DOHH2 (cell line): ENCODE measurements around the gene FADS6.

Experiments used
- H3F3A ChIP-seq: fragments of 200-600 bp; sonication (generic), shearing (Covaris generic); 2 replicates; pipeline ENCODE4 v1.6.0; 2016; ENCODE audit warnings: antibody characterized with exemption, mild to moderate bottlenecking; ENCODE audit not compliant: control insufficient read depth, insufficient read depth
- H3K27ac ChIP-seq: fragments of 200-600 bp; sonication (generic); 2 replicates; pipeline ENCODE4 v1.5.1; 2014; ENCODE audit warnings: low read depth, mild to moderate bottlenecking, low read length, moderate library complexity
- H3K27me3 ChIP-seq: fragments of 200-600 bp; sonication (generic); 2 replicates; pipeline ENCODE4 v1.6.1; 2014; ENCODE audit warnings: mild to moderate bottlenecking, low read length, mixed read lengths; ENCODE audit not compliant: control insufficient read depth
- H3K36me3 ChIP-seq: fragments of 200-600 bp; sonication (generic); 2 replicates; pipeline ENCODE4 v1.6.1; 2014; ENCODE audit warnings: mild to moderate bottlenecking, low read length, moderate library complexity, mixed read lengths; ENCODE audit not compliant: control insufficient read depth
- H3K4me1 ChIP-seq: fragments of 200-600 bp; sonication (generic); 2 replicates; pipeline ENCODE4 v1.6.1; 2014; ENCODE audit warnings: mild to moderate bottlenecking, low read length, mixed read lengths; ENCODE audit not compliant: control insufficient read depth
- H3K4me2 ChIP-seq: fragments of 200-600 bp; sonication (generic); 2 replicates; pipeline ENCODE4 v1.6.0; 2014; ENCODE audit warnings: mild to moderate bottlenecking, low read length, moderate library complexity
- H3K4me3 ChIP-seq: fragments of 200-600 bp; sonication (generic); 2 replicates; pipeline ENCODE4 v1.5.1; 2014; ENCODE audit warnings: mild to moderate bottlenecking, low read length, mixed read lengths
- H3K79me2 ChIP-seq: fragments of 200-600 bp; sonication (generic); 2 replicates; pipeline ENCODE4 v1.6.1; 2014; ENCODE audit warnings: mild to moderate bottlenecking, low read length, mixed read lengths; ENCODE audit not compliant: control insufficient read depth
- H3K9me2 ChIP-seq: fragments of 200-600 bp; sonication (generic); replicated peaks from 2 replicates; pipeline ENCODE4 v1.6.1; 2014; ENCODE audit warnings: mild to moderate bottlenecking, low read length, mixed read lengths; ENCODE audit not compliant: control insufficient read depth
- H3K9me3 ChIP-seq: fragments of 200-600 bp; sonication (generic); 2 replicates; pipeline ENCODE4 v1.6.1; 2014; ENCODE audit warnings: antibody characterized with exemption, low read length, mixed read lengths; ENCODE audit not compliant: control insufficient read depth, insufficient read depth
- H4K20me1 ChIP-seq: fragments of 200-600 bp; sonication (generic); 2 replicates; pipeline ENCODE4 v1.6.0; 2014; ENCODE audit warnings: low read depth, mild to moderate bottlenecking, antibody characterized with exemption, low read length, moderate library complexity; ENCODE audit not compliant: control insufficient read depth, insufficient read depth
- CTCF ChIP-seq: fragments of 200-600 bp; sonication (generic); IDR thresholded peaks from one replicate; pipeline ENCODE4 v1.5.1; 2014; ENCODE audit warnings: antibody characterized with exemption, mild to moderate bottlenecking, low read depth, low read length; ENCODE audit not compliant: poor library complexity, severe bottlenecking
- EZH2phosphoT487 ChIP-seq: fragments of 200-600 bp; sonication (generic); IDR thresholded peaks from 2 replicates; pipeline ENCODE4 v1.6.1; 2017; ENCODE audit warnings: borderline replicate concordance, mild to moderate bottlenecking, antibody characterized with exemption, low read length, moderate library complexity, mixed read lengths

The FADS6 gene

GRCh38 chr17:74882517-74883240 lies 10.8 kb downstream of the FADS6 start:
- H3K79me2 ChIP-seq: no peaks in the 10 kb centered on the region
- no peaks in the 10 kb centered on the region for H4K20me1 ChIP-seq
- no peak overlapping the region for H3K4me3 ChIP-seq
- no peaks in the 10 kb centered on the region for H3K9me3 ChIP-seq
- H3K9me2 ChIP-seq: no peaks in the 10 kb centered on the region
- H3K4me1 ChIP-seq: no peaks in the 10 kb centered on the region
- H3K4me2 ChIP-seq: no peak overlapping the region
- peaks cover 7% of the 10 kb centered on the region; the same call in 1 of the 2 replicates for H3K27me3 ChIP-seq
- no peak for TF ChIP-seq EZH2phosphoT487
- TF ChIP-seq CTCF: no peak
- no peak overlapping the region for H3K27ac ChIP-seq
- no peaks in the 10 kb centered on the region for H3F3A ChIP-seq
- no peaks in the 10 kb centered on the region for H3K36me3 ChIP-seq

GRCh38 chr17:74881073-74881472 lies 12.4 kb downstream of the FADS6 start:
- peaks cover 3% of the 10 kb centered on the region; the same call in 1 of the 2 replicates for H3K27me3 ChIP-seq
- H4K20me1 ChIP-seq: no peaks in the 10 kb centered on the region
- H3K4me3 ChIP-seq: no peak overlapping the region
- no peak for TF ChIP-seq EZH2phosphoT487
- TF ChIP-seq CTCF: no peak
- H3K4me2 ChIP-seq: no peak overlapping the region
- no peaks in the 10 kb centered on the region for H3K79me2 ChIP-seq
- H3K4me1 ChIP-seq: no peaks in the 10 kb centered on the region
- no peak overlapping the region for H3K27ac ChIP-seq
- H3F3A ChIP-seq: no peaks in the 10 kb centered on the region
- H3K9me2 ChIP-seq: no peaks in the 10 kb centered on the region
- no peaks in the 10 kb centered on the region for H3K36me3 ChIP-seq
- no peaks in the 10 kb centered on the region for H3K9me3 ChIP-seq

GRCh38 chr17:74879308-74879707 lies 14.1 kb downstream of the FADS6 start:
- Histone ChIP-seq H3K9me3 (no peaks in the 10 kb centered on the region), H4K20me1 (no peaks in the 10 kb centered on the region), H3F3A (peaks cover 7% of the 10 kb centered on the region), H3K9me2 (no peaks in the 10 kb centered on the region), H3K4me1 (peaks cover 4% of the 10 kb centered on the region), H3K4me3 (no peak overlapping the region), H3K27ac (no peak overlapping the region), H3K27me3 (no peaks in the 10 kb centered on the region), H3K79me2 (no peaks in the 10 kb centered on the region), H3K4me2 (no peak overlapping the region), H3K36me3 (no peaks in the 10 kb centered on the region)
- no peak for TF ChIP-seq EZH2phosphoT487
- no peak for TF ChIP-seq CTCF
